ENCODE measurements around the gene FBXO38.

- TF ChIP-seq CTCF (conservative IDR thresholded peaks at IDR 0.05; ENCODE audit: low read length) (no peak), EZH2phosphoT487 (IDR thresholded peaks at IDR 0.05; ENCODE audit: borderline replicate concordance) (no peak)
Measured at GRCh38 chr5:148427370-148428042, 43.7 kb downstream of the FBXO38 start.
